ENCODE results near the gene CINP.

Gene CINP

DNA sequence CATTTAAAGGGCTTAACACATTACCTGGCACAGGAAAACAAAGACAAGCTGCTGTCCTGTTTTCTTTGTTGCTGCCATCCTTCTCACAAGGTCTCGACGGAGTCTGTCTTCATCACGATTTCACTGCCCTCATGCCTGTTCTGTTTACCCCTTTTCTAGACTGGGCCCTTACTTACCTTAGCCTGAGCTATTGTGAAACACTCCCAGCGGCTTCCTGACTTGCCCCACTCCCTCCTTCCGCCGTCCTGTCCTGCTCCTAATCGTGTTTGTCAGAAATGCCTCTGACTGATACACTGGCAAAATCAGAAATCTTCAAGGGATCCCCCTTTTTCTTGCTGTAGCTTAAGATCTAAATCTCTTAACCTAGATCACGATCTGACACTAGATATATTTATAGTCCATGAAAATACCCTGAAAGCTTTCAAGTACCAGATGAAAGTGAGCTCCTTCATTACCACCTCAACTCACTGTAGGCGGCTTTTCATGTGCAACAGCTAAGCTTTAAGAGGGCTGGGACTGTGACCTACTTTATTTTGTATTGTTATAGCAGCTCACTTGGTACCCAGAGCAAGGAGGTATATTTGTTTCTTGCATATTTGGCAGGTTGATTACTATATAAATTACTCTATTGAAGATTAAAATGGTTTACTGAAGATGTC is 32.2 kb upstream of the CINP start:
- H3K4me3 ChIP-seq (ENCODE audit: low read depth, low read length), result peak overlapping the region; percentile 23
- peak; percentile 86 for DNase-seq (ENCODE audit: low read depth)
- TF ChIP-seq MAX (IDR thresholded peaks at IDR 0.05; ENCODE audit: low read depth, low read length), result peak; percentile 51
- no peak for TF ChIP-seq POLR2A (IDR thresholded peaks at IDR 0.05; ENCODE audit: extremely low read depth, insufficient read length)
- peak; percentile 21; the same call in 1 of the 2 replicates for TF ChIP-seq MYC (IDR thresholded peaks at IDR 0.05; ENCODE audit: low read depth, low read length)
- TF ChIP-seq, protein P1, sequence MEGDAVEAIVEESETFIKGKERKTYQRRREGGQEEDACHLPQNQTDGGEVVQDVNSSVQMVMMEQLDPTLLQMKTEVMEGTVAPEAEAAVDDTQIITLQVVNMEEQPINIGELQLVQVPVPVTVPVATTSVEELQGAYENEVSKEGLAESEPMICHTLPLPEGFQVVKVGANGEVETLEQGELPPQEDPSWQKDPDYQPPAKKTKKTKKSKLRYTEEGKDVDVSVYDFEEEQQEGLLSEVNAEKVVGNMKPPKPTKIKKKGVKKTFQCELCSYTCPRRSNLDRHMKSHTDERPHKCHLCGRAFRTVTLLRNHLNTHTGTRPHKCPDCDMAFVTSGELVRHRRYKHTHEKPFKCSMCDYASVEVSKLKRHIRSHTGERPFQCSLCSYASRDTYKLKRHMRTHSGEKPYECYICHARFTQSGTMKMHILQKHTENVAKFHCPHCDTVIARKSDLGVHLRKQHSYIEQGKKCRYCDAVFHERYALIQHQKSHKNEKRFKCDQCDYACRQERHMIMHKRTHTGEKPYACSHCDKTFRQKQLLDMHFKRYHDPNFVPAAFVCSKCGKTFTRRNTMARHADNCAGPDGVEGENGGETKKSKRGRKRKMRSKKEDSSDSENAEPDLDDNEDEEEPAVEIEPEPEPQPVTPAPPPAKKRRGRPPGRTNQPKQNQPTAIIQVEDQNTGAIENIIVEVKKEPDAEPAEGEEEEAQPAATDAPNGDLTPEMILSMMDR (IDR thresholded peaks at IDR 0.05; ENCODE audit: low read depth, low read length), result no peak

DNA sequence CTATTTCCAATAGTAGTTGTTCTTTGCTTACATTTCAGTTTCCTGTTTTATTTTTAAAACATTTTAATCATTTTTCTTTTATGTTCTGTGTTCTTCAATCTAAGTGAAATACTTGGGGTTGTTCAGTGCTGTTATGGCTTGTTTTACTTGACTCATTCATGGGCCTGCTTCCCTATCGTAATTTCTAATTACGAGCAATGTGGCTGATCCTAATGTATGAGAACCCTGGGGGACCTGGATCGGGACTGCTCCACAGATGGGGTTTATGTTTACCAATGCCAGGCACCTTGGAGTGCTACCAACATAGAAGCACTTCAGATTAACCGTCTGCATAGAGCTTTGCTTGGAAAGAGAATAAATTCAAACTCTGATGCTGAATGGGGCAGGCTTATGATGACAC is 29.8 kb upstream of the CINP start:
- TF ChIP-seq MAX (IDR thresholded peaks at IDR 0.05; ENCODE audit: low read depth, low read length) (no peak), MYC (IDR thresholded peaks at IDR 0.05; ENCODE audit: low read depth, low read length) (no peak), POLR2A (IDR thresholded peaks at IDR 0.05; ENCODE audit: extremely low read depth, insufficient read length) (no peak)
- TF ChIP-seq, protein P1 (IDR thresholded peaks at IDR 0.05; ENCODE audit: low read depth, low read length), result no peak
- no peak overlapping the region for H3K4me3 ChIP-seq (ENCODE audit: low read depth, low read length)
- no peak for DNase-seq (ENCODE audit: low read depth)

DNA sequence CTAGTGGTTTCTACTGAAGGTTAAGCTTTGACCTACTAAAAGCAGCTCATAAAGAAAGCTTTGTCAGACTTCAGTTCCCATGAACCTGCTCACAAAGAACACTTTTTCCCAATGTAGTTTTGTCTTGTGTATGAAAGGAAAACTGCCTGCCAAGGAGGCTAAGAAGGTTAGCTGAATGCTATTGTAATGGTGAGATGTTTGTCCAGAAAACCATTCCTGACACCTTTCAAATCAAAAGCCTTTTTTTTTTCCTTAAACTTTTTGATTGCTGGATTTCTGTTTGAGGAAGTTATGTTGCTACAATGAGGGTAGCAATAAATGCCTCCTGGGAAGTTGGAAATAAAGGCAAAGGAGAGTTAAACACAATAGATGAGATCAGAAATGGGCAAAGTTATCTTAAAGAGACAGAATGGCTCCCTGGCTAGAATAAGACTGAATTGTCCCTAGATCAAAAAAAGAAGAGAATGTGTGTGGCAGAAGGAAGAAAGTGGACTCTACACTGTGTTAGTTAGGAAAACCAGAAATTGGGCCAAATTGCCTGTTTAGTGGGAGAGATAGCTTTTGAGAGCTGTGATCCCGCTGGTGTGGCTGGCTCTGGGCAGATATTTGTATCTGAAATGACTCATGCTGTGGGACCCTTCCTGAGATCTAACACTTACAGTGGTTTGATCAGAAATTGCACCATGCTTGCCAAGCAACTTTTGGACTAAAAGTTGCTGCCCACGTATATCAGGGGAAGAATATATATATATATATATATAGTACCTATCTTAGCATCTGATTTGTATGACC is 27.6 kb upstream of the CINP start:
- TF ChIP-seq MAX (IDR thresholded peaks at IDR 0.05; ENCODE audit: low read depth, low read length) (no peak), POLR2A (IDR thresholded peaks at IDR 0.05; ENCODE audit: extremely low read depth, insufficient read length) (no peak), MYC (IDR thresholded peaks at IDR 0.05; ENCODE audit: low read depth, low read length) (no peak)
- TF ChIP-seq, protein P1 (IDR thresholded peaks at IDR 0.05; ENCODE audit: low read depth, low read length), result no peak
- no peak overlapping the region for H3K4me3 ChIP-seq (ENCODE audit: low read depth, low read length)
- DNase-seq (ENCODE audit: low read depth), result peak; percentile 63

DNA sequence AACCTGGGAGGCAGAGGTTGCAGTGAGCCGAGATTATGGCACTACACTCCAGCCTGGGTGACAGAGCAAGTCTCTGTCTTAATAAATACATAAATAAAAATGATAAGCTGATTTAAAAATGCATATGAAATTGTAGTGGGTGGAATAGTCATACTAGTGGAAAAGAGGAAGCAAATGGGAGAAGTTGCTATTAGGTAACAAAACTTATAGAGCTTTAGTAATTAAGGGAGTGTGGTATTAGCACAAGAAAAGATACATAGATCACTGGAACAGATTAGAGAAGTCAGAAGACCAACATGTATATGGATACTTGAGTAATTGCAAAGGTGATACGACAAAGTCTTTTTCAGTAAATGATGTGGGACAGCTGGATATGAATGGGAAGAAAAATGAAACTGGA is 26.6 kb upstream of the CINP start:
- H3K4me3 ChIP-seq (ENCODE audit: low read depth, low read length), result no peak overlapping the region
- peak; percentile 66 for DNase-seq (ENCODE audit: low read depth)
- no peak for TF ChIP-seq MAX (IDR thresholded peaks at IDR 0.05; ENCODE audit: low read depth, low read length)
- no peak for TF ChIP-seq POLR2A (IDR thresholded peaks at IDR 0.05; ENCODE audit: extremely low read depth, insufficient read length)
- TF ChIP-seq, protein P1 (IDR thresholded peaks at IDR 0.05; ENCODE audit: low read depth, low read length), result no peak
- no peak for TF ChIP-seq MYC (IDR thresholded peaks at IDR 0.05; ENCODE audit: low read depth, low read length)

DNA sequence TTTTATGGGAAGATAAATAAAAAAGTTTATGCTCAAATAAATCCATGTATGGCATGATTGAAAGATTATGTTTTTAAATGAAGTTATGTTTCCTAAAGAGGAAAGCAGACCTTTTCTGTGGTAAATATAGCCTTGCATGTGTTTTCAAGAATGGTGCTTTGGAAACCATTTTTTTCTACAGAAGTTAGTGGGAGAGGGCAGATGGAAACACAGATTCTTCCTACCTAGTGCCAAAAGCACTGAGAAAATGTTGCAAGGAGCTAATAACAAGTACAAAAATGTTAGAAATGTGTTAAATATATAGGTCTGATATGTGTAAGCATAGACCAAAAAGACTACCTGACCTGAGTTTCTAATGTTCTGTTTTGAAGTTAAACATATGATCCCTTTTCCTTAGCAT is 24.4 kb upstream of the CINP start:
- TF ChIP-seq, protein P1 (IDR thresholded peaks at IDR 0.05; ENCODE audit: low read depth, low read length), result no peak
- TF ChIP-seq POLR2A (IDR thresholded peaks at IDR 0.05; ENCODE audit: extremely low read depth, insufficient read length), result no peak
- TF ChIP-seq MAX (IDR thresholded peaks at IDR 0.05; ENCODE audit: low read depth, low read length), result no peak
- no peak for TF ChIP-seq MYC (IDR thresholded peaks at IDR 0.05; ENCODE audit: low read depth, low read length)
- H3K4me3 ChIP-seq (ENCODE audit: low read depth, low read length), result no peak overlapping the region
- no peak for DNase-seq (ENCODE audit: low read depth)
